Left lung (tissue), 10 donors: ENCODE data around the gene CDC42EP4. TPM values are rescaled to one million over a fixed set of nuclear protein-coding genes. Genes with fewer than 3 reads are reported as not detected.

ENCODE experiments used
- ATAC-seq: fragments of 200-7000 bp; cut with Tn5 transposase; one replicate; pipeline ENCODE4 v1.9.1; 2020; ENCODE audit warnings: moderate library complexity
- DNase-seq, 4 donors: peaks; one replicate each; pipeline ENCODE4 v3.0.0-alpha.2; 2013 to 2020
- H3K27ac ChIP-seq, 2 donors: fragments of 200-600 bp; sonication (generic) in 1 of 2; one replicate each; pipeline versions ENCODE4 v1.5.0 to v1.8.0; 2020 to 2021
- H3K27me3 ChIP-seq, 2 donors: fragments of 200-600 bp; sonication (generic) in 1 of 2; one replicate each; pipeline versions ENCODE4 v1.5.0 to v1.8.0; 2020 to 2021
- H3K36me3 ChIP-seq, 2 donors: fragments of 200-600 bp; sonication (generic) in 1 of 2; one replicate each; pipeline versions ENCODE4 v1.5.0 to v1.8.0; 2020 to 2021
- H3K4me1 ChIP-seq, 2 donors: fragments of 200-600 bp; one replicate each; pipeline ENCODE4 v1.8.0; 2021
- H3K4me3 ChIP-seq, 2 donors: fragments of 200-600 bp; sonication (generic) in 1 of 2; one replicate each; pipeline versions ENCODE4 v1.5.0 to v1.8.0; 2020 to 2021; ENCODE audit warnings: mild to moderate bottlenecking in 1 of 2
- H3K9me3 ChIP-seq, 2 donors: fragments of 200-600 bp; sonication (generic) in 1 of 2; one replicate each; pipeline versions ENCODE4 v1.5.0 to v1.8.0; 2020 to 2021
- CTCF ChIP-seq, 2 donors: fragments of 200-600 bp; sonication (generic) in 1 of 2; IDR thresholded peaks; one replicate each; pipeline versions ENCODE4 v1.5.0 to v1.8.0; 2021; ENCODE audit warnings: antibody characterized with exemption in 2 of 2
- intact Hi-C, 2 donors: fragments of 100-400 bp; cut with DNase I; formaldehyde crosslinking; loops; one replicate each; pipeline versions ENCODE4 v1.11.2 to v1.14.2; 2022
- polyA plus RNA-seq, 6 donors: library from polyadenylated mRNA; unstranded; fragments of 120-200 nt; gene quantifications; one replicate each; pipeline ENCODE4 v1.2.1, GENCODE V29; 2013; ENCODE audit not compliant: insufficient read length in 6 of 6
- total RNA-seq, 2 donors: library from RNA; stranded (reverse); fragmentation: NEBNext Ultra II Directional; extraction: Animal tissue kit (Norgen Biotek cat#: 25700); gene quantifications; one replicate each; pipeline ENCODE4 v1.2.1, GENCODE V29; 2021
- donor health status: DM: no; HTN: yes; CAD: no.
- donor health status: DM: no; HTN: no; CAD: no.

Gene CDC42EP4
- total and polyA plus RNA-seq, 8 donors: 30.2 to 86.3 (median 67.1) TPM

- Histone ChIP-seq H3K4me3 (no peak overlapping the region), H3K27ac (no peak overlapping the region), H3K36me3 (no peaks in the 10 kb centered on the region), H3K9me3 (no peaks in the 10 kb centered on the region), H3K4me1 (peaks cover 5 to 21% of the 10 kb centered on the region in 2 donors), H3K27me3 (no peaks in the 10 kb centered on the region)
- no peak for TF ChIP-seq CTCF (IDR thresholded peaks at IDR 0.05)
- DNase-seq (no peak), ATAC-seq (peak; percentile 5)
- intact Hi-C loops: no loop called here
These were observed 29.7 kb upstream of the CDC42EP4 start for GRCh38 chr17:73341350-73342049.

- Histone ChIP-seq H3K9me3 (no peaks in the 10 kb centered on the region), H3K4me1 (peaks cover 5 to 21% of the 10 kb centered on the region in 2 donors), H3K27me3 (no peaks in the 10 kb centered on the region), H3K27ac (peak overlapping the region; percentile 40 to 51), H3K4me3 (no peak overlapping the region), H3K36me3 (no peaks in the 10 kb centered on the region)
- intact Hi-C loops: no loop called here
- DNase-seq (peak in 1 of 4 donors; percentile 56), ATAC-seq (peak; percentile 80)
- peak in 1 of 2 donors; percentile 36 for TF ChIP-seq CTCF (IDR thresholded peaks at IDR 0.05)
These were observed 28.3 kb upstream of the CDC42EP4 start for GRCh38 chr17:73340093-73340596.

GRCh38 chr17:73338566-73339197 is 26.9 kb upstream of the CDC42EP4 start:
- Histone ChIP-seq H3K27ac (no peak overlapping the region), H3K4me3 (no peak overlapping the region), H3K27me3 (no peaks in the 10 kb centered on the region), H3K36me3 (no peaks in the 10 kb centered on the region), H3K4me1 (peaks cover 7 to 26% of the 10 kb centered on the region in 2 donors), H3K9me3 (no peaks in the 10 kb centered on the region)
- intact Hi-C loops: no loop called here
- TF ChIP-seq CTCF (IDR thresholded peaks at IDR 0.05): no peak
- DNase-seq: peak in 1 of 4 donors; percentile 47
- no peak for ATAC-seq

GRCh38 chr17:73338050-73338521 is 26.3 kb upstream of the CDC42EP4 start:
- ATAC-seq: no peak
- H3K4me3 ChIP-seq: no peak overlapping the region

More at GRCh38 chr17:73338050-73338521, 26.3 kb upstream of the CDC42EP4 start:
- no peaks in the 10 kb centered on the region for H3K9me3 ChIP-seq
- no peaks in the 10 kb centered on the region for H3K36me3 ChIP-seq
- peak in 3 of 4 donors; percentile 58 to 77 (median 70) for DNase-seq
- no peak overlapping the region for H3K27ac ChIP-seq
- H3K4me1 ChIP-seq: peaks cover 7 to 27% of the 10 kb centered on the region in 2 donors
- TF ChIP-seq CTCF (IDR thresholded peaks at IDR 0.05): no peak
- intact Hi-C loops: no loop called here
- H3K27me3 ChIP-seq: no peaks in the 10 kb centered on the region
